SK-N-SH (cell line): ENCODE measurements around the gene FAM20B.

ENCODE experiments used
- CHD2 ChIP-seq: fragments of 150-350 bp; IDR thresholded peaks from 2 replicates; pipeline ENCODE4 v1.6.1; 2018; ENCODE audit warnings: low read length; ENCODE audit not compliant: partially characterized antibody
- EP300 ChIP-seq, 2 experiments: IDR thresholded peaks; 2 replicates each; pipeline versions ENCODE4 v1.4.0 to v1.6.1; 2012; ENCODE audit warnings: borderline replicate concordance in 1 of 2, low read depth in 1 of 2, low read length in 1 of 2
- EZH2phosphoT487 ChIP-seq: fragments of 200-600 bp; sonication (generic); IDR thresholded peaks from 2 replicates; pipeline ENCODE4 v1.6.1; 2017; ENCODE audit warnings: low read depth, mixed run types, mild to moderate bottlenecking, antibody characterized with exemption, moderate library complexity, borderline replicate concordance
- FOXM1 ChIP-seq: IDR thresholded peaks from 2 replicates; pipeline ENCODE4 v1.4.0; 2012; ENCODE audit warnings: low read depth, mild to moderate bottlenecking
- GABPA ChIP-seq: IDR thresholded peaks from 2 replicates; pipeline ENCODE4 v1.4.0; 2012; ENCODE audit warnings: low read depth, mild to moderate bottlenecking
- NRF1 ChIP-seq: IDR thresholded peaks from 2 replicates; pipeline ENCODE4 v1.6.1; 2012; ENCODE audit warnings: low read depth, mild to moderate bottlenecking, low read length
- POLR2AphosphoS5 ChIP-seq: IDR thresholded peaks from 2 replicates; pipeline ENCODE4 v1.6.1; 2012; ENCODE audit warnings: low read depth, low read length
- SMC3 ChIP-seq: IDR thresholded peaks from 2 replicates; pipeline ENCODE4 v1.6.1; 2012; ENCODE audit warnings: low read depth, low read length, improper control_type of control experiment
- TEAD4 ChIP-seq: IDR thresholded peaks from 2 replicates; pipeline ENCODE4 v1.4.0; 2012; ENCODE audit warnings: mild to moderate bottlenecking, borderline replicate concordance; ENCODE audit not compliant: insufficient read depth
- YY1 ChIP-seq: IDR thresholded peaks from 2 replicates; pipeline ENCODE4 v1.4.0; 2012; ENCODE audit warnings: low read depth, mild to moderate bottlenecking
- TF ChIP-seq, protein P1 (sequence below): fragments of 200-600 bp; sonication (generic); IDR thresholded peaks from 2 replicates; pipeline ENCODE4 v1.6.1; 2017; ENCODE audit warnings: antibody characterized with exemption, mild to moderate bottlenecking, moderate library complexity
- TF ChIP-seq, protein P2 (sequence below): IDR thresholded peaks from 2 replicates; pipeline ENCODE4; 2012
- TF ChIP-seq, protein P3 (sequence below): IDR thresholded peaks from 2 replicates; pipeline ENCODE4 v1.6.1; 2012; ENCODE audit warnings: mild to moderate bottlenecking, low read depth, low read length, moderate library complexity

DNA sequence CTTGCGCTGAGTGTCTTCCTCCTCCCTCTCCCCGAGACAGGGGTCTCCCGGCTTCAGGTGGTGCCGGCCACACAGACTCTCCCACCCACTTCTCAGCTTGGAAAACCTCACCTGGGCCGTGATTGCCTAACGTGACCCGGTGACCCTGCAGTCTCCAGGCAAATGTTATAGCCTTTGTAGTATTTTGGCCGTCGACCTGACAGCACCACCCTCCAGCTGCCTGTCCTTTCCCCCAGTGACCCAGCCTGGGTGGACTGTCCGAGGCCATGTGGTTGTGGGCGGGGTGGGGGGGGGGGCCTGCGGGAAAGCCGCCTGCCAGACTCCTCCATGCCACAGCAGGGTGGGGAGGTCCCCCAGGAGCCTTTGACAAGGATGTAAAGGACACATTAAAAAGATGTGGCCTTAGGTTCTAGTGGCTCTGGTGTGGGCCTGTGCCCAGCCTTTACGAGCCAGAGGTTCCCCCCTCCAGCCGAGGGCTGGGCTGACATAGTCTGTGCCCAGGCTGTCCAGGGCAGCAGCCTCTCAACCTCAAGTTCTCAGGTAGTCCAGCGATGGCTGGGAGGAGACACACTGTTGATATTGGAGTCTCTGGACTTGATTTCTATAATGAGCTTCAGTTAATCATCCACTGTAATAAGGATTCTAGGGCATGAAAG lies 64.3 kb downstream of the FAM20B start:
- TF ChIP-seq YY1 (no peak), EP300 (IDR thresholded peaks at IDR 0.05; ENCODE audit: borderline replicate concordance in 1 of 2, low read depth in 1 of 2, low read length in 1 of 2) (no peak), SMC3 (no peak), POLR2AphosphoS5 (no peak), CHD2 (no peak), GABPA (no peak), TEAD4 (no peak), NRF1 (no peak), EZH2phosphoT487 (no peak), FOXM1 (no peak)
- TF ChIP-seq, protein P1, sequence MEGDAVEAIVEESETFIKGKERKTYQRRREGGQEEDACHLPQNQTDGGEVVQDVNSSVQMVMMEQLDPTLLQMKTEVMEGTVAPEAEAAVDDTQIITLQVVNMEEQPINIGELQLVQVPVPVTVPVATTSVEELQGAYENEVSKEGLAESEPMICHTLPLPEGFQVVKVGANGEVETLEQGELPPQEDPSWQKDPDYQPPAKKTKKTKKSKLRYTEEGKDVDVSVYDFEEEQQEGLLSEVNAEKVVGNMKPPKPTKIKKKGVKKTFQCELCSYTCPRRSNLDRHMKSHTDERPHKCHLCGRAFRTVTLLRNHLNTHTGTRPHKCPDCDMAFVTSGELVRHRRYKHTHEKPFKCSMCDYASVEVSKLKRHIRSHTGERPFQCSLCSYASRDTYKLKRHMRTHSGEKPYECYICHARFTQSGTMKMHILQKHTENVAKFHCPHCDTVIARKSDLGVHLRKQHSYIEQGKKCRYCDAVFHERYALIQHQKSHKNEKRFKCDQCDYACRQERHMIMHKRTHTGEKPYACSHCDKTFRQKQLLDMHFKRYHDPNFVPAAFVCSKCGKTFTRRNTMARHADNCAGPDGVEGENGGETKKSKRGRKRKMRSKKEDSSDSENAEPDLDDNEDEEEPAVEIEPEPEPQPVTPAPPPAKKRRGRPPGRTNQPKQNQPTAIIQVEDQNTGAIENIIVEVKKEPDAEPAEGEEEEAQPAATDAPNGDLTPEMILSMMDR: no peak
- TF ChIP-seq, protein P2, sequence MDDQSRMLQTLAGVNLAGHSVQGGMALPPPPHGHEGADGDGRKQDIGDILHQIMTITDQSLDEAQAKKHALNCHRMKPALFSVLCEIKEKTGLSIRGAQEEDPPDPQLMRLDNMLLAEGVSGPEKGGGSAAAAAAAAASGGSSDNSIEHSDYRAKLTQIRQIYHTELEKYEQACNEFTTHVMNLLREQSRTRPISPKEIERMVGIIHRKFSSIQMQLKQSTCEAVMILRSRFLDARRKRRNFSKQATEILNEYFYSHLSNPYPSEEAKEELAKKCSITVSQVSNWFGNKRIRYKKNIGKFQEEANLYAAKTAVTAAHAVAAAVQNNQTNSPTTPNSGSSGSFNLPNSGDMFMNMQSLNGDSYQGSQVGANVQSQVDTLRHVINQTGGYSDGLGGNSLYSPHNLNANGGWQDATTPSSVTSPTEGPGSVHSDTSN: no peak
- TF ChIP-seq, protein P3, sequence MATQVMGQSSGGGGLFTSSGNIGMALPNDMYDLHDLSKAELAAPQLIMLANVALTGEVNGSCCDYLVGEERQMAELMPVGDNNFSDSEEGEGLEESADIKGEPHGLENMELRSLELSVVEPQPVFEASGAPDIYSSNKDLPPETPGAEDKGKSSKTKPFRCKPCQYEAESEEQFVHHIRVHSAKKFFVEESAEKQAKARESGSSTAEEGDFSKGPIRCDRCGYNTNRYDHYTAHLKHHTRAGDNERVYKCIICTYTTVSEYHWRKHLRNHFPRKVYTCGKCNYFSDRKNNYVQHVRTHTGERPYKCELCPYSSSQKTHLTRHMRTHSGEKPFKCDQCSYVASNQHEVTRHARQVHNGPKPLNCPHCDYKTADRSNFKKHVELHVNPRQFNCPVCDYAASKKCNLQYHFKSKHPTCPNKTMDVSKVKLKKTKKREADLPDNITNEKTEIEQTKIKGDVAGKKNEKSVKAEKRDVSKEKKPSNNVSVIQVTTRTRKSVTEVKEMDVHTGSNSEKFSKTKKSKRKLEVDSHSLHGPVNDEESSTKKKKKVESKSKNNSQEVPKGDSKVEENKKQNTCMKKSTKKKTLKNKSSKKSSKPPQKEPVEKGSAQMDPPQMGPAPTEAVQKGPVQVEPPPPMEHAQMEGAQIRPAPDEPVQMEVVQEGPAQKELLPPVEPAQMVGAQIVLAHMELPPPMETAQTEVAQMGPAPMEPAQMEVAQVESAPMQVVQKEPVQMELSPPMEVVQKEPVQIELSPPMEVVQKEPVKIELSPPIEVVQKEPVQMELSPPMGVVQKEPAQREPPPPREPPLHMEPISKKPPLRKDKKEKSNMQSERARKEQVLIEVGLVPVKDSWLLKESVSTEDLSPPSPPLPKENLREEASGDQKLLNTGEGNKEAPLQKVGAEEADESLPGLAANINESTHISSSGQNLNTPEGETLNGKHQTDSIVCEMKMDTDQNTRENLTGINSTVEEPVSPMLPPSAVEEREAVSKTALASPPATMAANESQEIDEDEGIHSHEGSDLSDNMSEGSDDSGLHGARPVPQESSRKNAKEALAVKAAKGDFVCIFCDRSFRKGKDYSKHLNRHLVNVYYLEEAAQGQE: no peak
